ENCODE measurements around the gene KLK13.

KLK13 gene

GRCh38 chr19:51060336-51060735, 4.6 kb downstream of the KLK13 start:
- no peak for DNase-seq

GRCh38 chr19:51059715-51060114, 5.2 kb downstream of the KLK13 start:
- DNase-seq, result no peak

- no peak for DNase-seq
Observed at GRCh38 chr19:51055866-51056265, 9.0 kb downstream of the KLK13 start.

- DNase-seq, result no peak
Observed at GRCh38 chr19:51047031-51047335, 17.9 kb downstream of the KLK13 start.

GRCh38 chr19:51044327-51044726, 20.6 kb downstream of the KLK13 start:
- no peak for DNase-seq

- DNase-seq, result no peak
Observed at GRCh38 chr19:51043497-51043896, 21.4 kb downstream of the KLK13 start.

GRCh38 chr19:51040151-51040550, 24.7 kb downstream of the KLK13 start:
- DNase-seq, result no peak

GRCh38 chr19:51036519-51036918, 28.4 kb downstream of the KLK13 start:
- DNase-seq, result no peak

- no peak for DNase-seq
Observed at GRCh38 chr19:51034704-51035103, 30.2 kb downstream of the KLK13 start, which contains the start of gene KLK12. Gene KLK12, minus strand, starts transcription at chr19:51035002. Its CDS starts 381 bp downstream, at chr19:51034621.

GRCh38 chr19:51031880-51032225, 33.0 kb downstream of the KLK13 start:
- no peak for DNase-seq

- no peak for DNase-seq
Observed at GRCh38 chr19:51031220-51031879, 33.5 kb downstream of the KLK13 start.

GRCh38 chr19:51030631-51031030, 34.3 kb downstream of the KLK13 start:
- no peak for DNase-seq

- no peak for DNase-seq
Observed at GRCh38 chr19:51029718-51030117, 35.2 kb downstream of the KLK13 start.

GRCh38 chr19:51027873-51028272, 37.0 kb downstream of the KLK13 start:
- DNase-seq, result no peak

GRCh38 chr19:51027126-51027806, 37.6 kb downstream of the KLK13 start:
- DNase-seq, result no peak

- no peak for DNase-seq
Observed at GRCh38 chr19:51026554-51026831, 38.4 kb downstream of the KLK13 start, which contains the start of gene KLK11. Gene KLK11, minus strand, starts transcription at chr19:51026616. Its CDS starts 985 bp downstream, at chr19:51025631.

- no peak for DNase-seq
Observed at GRCh38 chr19:51025809-51026553, 38.9 kb downstream of the KLK13 start.

- DNase-seq, result no peak
Observed at GRCh38 chr19:51025401-51025800, 39.5 kb downstream of the KLK13 start.

- no peak for DNase-seq
Observed at GRCh38 chr19:51024924-51025323, 40.0 kb downstream of the KLK13 start.

- DNase-seq, result no peak
Observed at GRCh38 chr19:51023946-51024345, 40.9 kb downstream of the KLK13 start.

- no peak for DNase-seq
Observed at GRCh38 chr19:51022526-51022925, 42.4 kb downstream of the KLK13 start.

GRCh38 chr19:51020988-51021651, 43.8 kb downstream of the KLK13 start:
- DNase-seq, result peak; percentile 65

GRCh38 chr19:51019544-51019925, 45.4 kb downstream of the KLK13 start, which contains the start of gene KLK10:
Gene KLK10, minus strand, starts transcription at chr19:51019709. Its CDS starts 579 bp downstream, at chr19:51019130.
- DNase-seq, result no peak

Measured in retina (tissue), 1 donor.